PFSK-1 (cell line): ENCODE measurements around the gene EIF4B.

Experiments used
- FOXP2 ChIP-seq: optimal IDR thresholded peaks from 2 replicates; pipeline ENCODE3; 2011; ENCODE audit warnings: borderline replicate concordance, control low read depth, inconsistent platforms; ENCODE audit not compliant: insufficient read depth; ENCODE audit errors: extremely low read length, extremely low read depth
- POLR2AphosphoS5 ChIP-seq: IDR thresholded peaks from 2 replicates; pipeline ENCODE4 v1.6.1; 2012; ENCODE audit warnings: low read depth, mild to moderate bottlenecking, control low read depth, low read length, moderate library complexity
- SIN3A ChIP-seq: IDR thresholded peaks from 2 replicates; pipeline ENCODE4 v1.6.1; 2012; ENCODE audit warnings: mild to moderate bottlenecking, low read length, moderate library complexity, borderline replicate concordance; ENCODE audit not compliant: insufficient read depth
- TAF1 ChIP-seq: IDR thresholded peaks from 2 replicates; pipeline ENCODE4 v1.6.1; 2012; ENCODE audit warnings: low read length, control low read depth, borderline replicate concordance; ENCODE audit not compliant: insufficient read depth
- TF ChIP-seq, protein P1 (sequence below), 2 experiments: IDR thresholded peaks; 2 replicates each; pipeline versions ENCODE4 v1.6.1 to v1.8.0; 2011 to 2012; ENCODE audit warnings: low read depth in 2 of 2, low read length in 2 of 2, control low read depth in 1 of 2, inconsistent platforms in 1 of 2, mild to moderate bottlenecking in 1 of 2, moderate library complexity in 1 of 2; ENCODE audit not compliant: insufficient read depth in 1 of 2

EIF4B gene

DNA sequence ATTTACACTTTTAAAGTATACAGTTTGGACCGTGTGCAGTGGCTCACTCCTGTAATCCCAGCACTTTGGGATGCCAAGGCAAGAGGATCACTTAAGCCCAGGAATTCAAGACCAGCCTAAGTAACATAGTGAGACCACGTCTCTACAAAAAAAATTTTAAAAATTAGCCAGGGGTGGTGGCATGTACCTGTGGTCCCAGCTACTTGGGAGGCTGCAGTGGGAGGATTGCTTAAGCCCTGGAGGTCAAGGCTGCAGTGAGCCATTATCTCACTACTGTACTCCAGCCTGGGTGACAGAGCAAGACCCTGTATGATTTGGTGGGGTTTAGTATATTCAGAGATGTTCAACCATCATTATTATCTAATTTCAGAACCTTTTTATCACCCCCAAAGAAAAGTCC, 4.7 kb downstream of the EIF4B start:
- no peak for TF ChIP-seq SIN3A
- TF ChIP-seq, protein P1, sequence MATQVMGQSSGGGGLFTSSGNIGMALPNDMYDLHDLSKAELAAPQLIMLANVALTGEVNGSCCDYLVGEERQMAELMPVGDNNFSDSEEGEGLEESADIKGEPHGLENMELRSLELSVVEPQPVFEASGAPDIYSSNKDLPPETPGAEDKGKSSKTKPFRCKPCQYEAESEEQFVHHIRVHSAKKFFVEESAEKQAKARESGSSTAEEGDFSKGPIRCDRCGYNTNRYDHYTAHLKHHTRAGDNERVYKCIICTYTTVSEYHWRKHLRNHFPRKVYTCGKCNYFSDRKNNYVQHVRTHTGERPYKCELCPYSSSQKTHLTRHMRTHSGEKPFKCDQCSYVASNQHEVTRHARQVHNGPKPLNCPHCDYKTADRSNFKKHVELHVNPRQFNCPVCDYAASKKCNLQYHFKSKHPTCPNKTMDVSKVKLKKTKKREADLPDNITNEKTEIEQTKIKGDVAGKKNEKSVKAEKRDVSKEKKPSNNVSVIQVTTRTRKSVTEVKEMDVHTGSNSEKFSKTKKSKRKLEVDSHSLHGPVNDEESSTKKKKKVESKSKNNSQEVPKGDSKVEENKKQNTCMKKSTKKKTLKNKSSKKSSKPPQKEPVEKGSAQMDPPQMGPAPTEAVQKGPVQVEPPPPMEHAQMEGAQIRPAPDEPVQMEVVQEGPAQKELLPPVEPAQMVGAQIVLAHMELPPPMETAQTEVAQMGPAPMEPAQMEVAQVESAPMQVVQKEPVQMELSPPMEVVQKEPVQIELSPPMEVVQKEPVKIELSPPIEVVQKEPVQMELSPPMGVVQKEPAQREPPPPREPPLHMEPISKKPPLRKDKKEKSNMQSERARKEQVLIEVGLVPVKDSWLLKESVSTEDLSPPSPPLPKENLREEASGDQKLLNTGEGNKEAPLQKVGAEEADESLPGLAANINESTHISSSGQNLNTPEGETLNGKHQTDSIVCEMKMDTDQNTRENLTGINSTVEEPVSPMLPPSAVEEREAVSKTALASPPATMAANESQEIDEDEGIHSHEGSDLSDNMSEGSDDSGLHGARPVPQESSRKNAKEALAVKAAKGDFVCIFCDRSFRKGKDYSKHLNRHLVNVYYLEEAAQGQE (IDR thresholded peaks at IDR 0.05; ENCODE audit: insufficient read depth in 1 of 2, low read depth in 2 of 2, low read length in 2 of 2), result no peak
- TF ChIP-seq FOXP2, result no peak
- TF ChIP-seq TAF1, result no peak
- no peak for TF ChIP-seq POLR2AphosphoS5

DNA sequence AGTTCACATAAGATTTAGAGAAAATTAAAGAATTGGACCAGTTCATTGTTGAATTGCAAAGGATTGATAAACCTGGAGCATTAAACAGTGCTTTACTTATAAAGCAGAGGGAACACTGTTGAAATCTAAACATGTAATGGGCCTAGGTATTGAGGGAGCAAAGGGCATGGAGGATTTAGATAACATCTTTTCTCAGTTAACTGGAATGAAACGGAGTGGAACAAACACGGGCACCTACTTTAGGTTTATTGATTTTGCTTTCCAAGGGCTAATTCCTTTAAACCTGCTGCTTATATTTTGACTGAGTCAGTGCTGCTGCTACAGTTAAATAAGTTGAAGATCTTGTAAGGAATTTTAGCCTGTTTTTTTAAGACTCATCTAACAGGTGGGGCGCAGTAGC, 5.6 kb downstream of the EIF4B start:
- TF ChIP-seq FOXP2 (no peak), POLR2AphosphoS5 (no peak)
- TF ChIP-seq, protein P1 (IDR thresholded peaks at IDR 0.05; ENCODE audit: insufficient read depth in 1 of 2, low read depth in 2 of 2, low read length in 2 of 2), result no peak

DNA sequence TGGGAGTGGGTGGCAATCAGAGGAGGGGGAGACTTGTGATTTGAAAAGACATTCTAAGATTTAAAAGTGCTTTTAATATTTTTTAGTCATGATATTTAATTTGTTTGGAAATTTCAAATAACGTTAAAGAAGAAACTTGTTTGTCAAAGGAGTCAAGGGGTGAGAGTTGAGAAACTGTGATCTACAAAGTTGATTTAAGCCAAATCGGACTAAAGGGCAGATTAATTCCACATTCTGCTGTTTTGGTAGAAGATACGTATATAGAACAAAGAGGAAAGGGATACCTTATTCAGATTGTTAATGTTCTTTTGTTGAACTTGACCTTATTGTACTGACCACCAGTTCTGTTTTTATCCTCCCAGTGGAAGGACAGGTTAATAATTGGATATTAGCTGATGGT, 6.7 kb downstream of the EIF4B start:
- no peak for TF ChIP-seq POLR2AphosphoS5
- TF ChIP-seq FOXP2, result no peak
- TF ChIP-seq SIN3A, result no peak
- TF ChIP-seq TAF1, result no peak

DNA sequence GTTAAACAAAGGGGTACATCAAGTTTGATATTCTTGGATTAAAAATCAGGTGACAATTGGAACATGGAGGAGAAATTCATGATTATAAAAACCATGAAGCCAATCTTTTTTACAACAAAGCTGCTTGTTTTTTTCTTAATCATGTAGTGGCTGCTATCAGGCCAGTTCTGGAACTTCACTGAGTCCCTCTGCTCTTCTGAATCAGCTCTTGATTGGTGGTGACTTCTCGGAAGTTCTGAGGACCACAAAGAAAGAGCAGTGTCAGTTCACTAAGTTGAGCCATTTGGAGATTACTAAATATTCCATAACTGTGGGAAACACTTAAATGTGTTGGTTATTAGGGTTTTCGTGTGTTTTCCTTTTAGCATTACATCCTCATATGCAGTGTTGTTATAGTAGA, 8.5 kb downstream of the EIF4B start:
- no peak for TF ChIP-seq POLR2AphosphoS5
- no peak for TF ChIP-seq FOXP2
- no peak for TF ChIP-seq SIN3A
- no peak for TF ChIP-seq TAF1
- TF ChIP-seq, protein P1 (IDR thresholded peaks at IDR 0.05; ENCODE audit: insufficient read depth in 1 of 2, low read depth in 2 of 2, low read length in 2 of 2), result no peak

DNA sequence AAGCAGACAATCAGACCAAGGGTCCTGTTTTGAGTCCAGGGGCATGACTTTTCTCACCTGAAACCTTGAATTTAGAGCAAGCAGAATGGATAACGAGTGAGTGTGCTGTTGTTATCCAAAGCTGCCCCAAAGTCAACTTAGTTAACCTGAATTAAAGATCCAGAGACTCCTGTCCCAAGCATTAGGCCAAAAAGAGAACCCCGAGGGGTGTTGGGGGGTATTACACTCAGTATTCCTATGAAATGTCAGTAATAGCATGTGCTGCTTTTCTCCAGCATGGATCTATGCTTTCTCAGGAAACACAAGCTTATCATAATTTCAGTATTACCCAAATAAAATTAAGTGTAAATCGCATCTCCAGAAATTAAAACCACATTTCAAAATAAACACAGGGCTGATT, 19.0 kb downstream of the EIF4B start:
- TF ChIP-seq POLR2AphosphoS5, result 0 out of 2 replicates have a peak, but pooled peaks have one; percentile 40
- TF ChIP-seq, protein P1 (IDR thresholded peaks at IDR 0.05; ENCODE audit: insufficient read depth in 1 of 2, low read depth in 2 of 2, low read length in 2 of 2), result no peak
- TF ChIP-seq FOXP2, result no peak

DNA sequence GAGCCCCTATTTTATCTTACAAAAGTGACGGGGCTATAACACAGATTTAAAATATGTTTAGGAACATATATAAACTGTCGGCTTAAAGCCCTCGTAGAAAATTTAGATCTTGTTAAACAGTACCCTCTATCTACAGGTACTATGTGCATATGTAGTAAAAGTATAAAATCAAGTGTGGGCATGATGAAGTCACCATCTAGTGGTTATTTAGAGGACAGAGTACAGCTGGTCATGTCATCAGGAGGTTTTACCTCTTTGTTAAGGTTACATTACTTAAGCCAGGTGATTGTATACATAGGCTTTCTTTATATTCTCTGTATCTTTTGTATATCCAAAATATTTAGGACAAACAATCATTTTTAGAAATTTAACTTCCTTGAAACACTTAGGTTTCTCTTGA, 25.4 kb downstream of the EIF4B start:
- TF ChIP-seq, protein P1 (IDR thresholded peaks at IDR 0.05; ENCODE audit: insufficient read depth in 1 of 2, low read depth in 2 of 2, low read length in 2 of 2), result no peak
- no peak for TF ChIP-seq SIN3A
- TF ChIP-seq FOXP2, result no peak
- no peak for TF ChIP-seq TAF1
- no peak for TF ChIP-seq POLR2AphosphoS5
